IMR-90 (cell line): ENCODE data around the gene SIM2. TPM values are rescaled to one million over a fixed set of nuclear protein-coding genes. Genes with fewer than 3 reads are reported as not detected.

Source experiments
- ATAC-seq: fragments of 200-7000 bp; cut with Tn5 transposase; 2 replicates; pipeline ENCODE4 v1.9.1; 2020; ENCODE audit warnings: low read depth, mild to moderate bottlenecking, moderate library complexity
- BruUV-seq: library from RNA; stranded (reverse); fragments of 400-500 nt; replicated peaks from 2 replicates; lab custom pipeline; 2021; lab: Mats Ljungman, UMichigan
- CTCF ChIA-PET: fragments of 300-600 bp; formaldehyde crosslinking; extraction: SDS; loops from one replicate; lab custom pipeline; 2021; ENCODE audit warnings: antibody characterized with exemption; lab: Yijun Ruan, JAX
- POLR2A ChIA-PET: fragments of 300-600 bp; sonication (Branson Sonifier 250); formaldehyde crosslinking; loops from one replicate; lab custom pipeline; 2022; ENCODE audit warnings: antibody characterized with exemption; ENCODE audit not compliant: unreplicated experiment; lab: Charles Lee
- DNase-seq: peaks from one replicate; pipeline ENCODE4 v3.0.0; 2013
- H2AFZ ChIP-seq: replicated peaks from 2 replicates; pipeline ENCODE3; 2013; ENCODE audit warnings: low read length, mild to moderate bottlenecking; ENCODE audit not compliant: poor library complexity
- H2AK5ac ChIP-seq: 2 replicates; pipeline ENCODE4 v1.6.1; 2013; ENCODE audit warnings: low read depth, low read length, inconsistent platforms
- H2AK9ac ChIP-seq: replicated peaks from 2 replicates; pipeline ENCODE3; 2013; ENCODE audit warnings: mild to moderate bottlenecking, low read depth, low read length, moderate library complexity; ENCODE audit not compliant: poor library complexity
- H2BK120ac ChIP-seq: 2 replicates; pipeline ENCODE4 v1.6.1; 2013; ENCODE audit warnings: low read depth, low read length, inconsistent platforms
- H2BK15ac ChIP-seq: 3 replicates; pipeline ENCODE4 v1.6.1; 2013; ENCODE audit warnings: low read depth, low read length, inconsistent platforms
- H2BK20ac ChIP-seq: 2 replicates; pipeline ENCODE4 v1.6.1; 2013; ENCODE audit warnings: low read depth, mild to moderate bottlenecking, inconsistent platforms, low read length, moderate library complexity
- H2BK5ac ChIP-seq: 2 replicates; pipeline ENCODE4 v1.6.1; 2013; ENCODE audit warnings: mild to moderate bottlenecking, low read depth, low read length, inconsistent platforms; ENCODE audit not compliant: poor library complexity, severe bottlenecking
- H3K14ac ChIP-seq: replicated peaks from 2 replicates; pipeline ENCODE4 v1.6.1; 2013; ENCODE audit warnings: low read depth, low read length, inconsistent platforms
- H3K18ac ChIP-seq: 2 replicates; pipeline ENCODE4 v1.6.1; 2013; ENCODE audit warnings: low read depth, low read length, control low read depth
- H3K23ac ChIP-seq: 2 replicates; pipeline ENCODE4 v1.6.1; 2013; ENCODE audit warnings: low read depth, low read length, inconsistent platforms
- H3K27ac ChIP-seq: 2 replicates; pipeline ENCODE4 v1.5.1; 2013; ENCODE audit warnings: mild to moderate bottlenecking, control low read depth, low read length; ENCODE audit not compliant: insufficient read depth
- H3K27me3 ChIP-seq: 2 replicates; pipeline ENCODE4 v1.6.1; 2013; ENCODE audit warnings: low read length; ENCODE audit not compliant: control insufficient read depth, insufficient read depth
- H3K36me3 ChIP-seq: 2 replicates; pipeline ENCODE4 v1.6.1; 2013; ENCODE audit warnings: low read length, mixed read lengths; ENCODE audit not compliant: control insufficient read depth, insufficient read depth
- H3K4ac ChIP-seq: 2 replicates; pipeline ENCODE4 v1.6.1; 2013; ENCODE audit warnings: low read depth, low read length, inconsistent platforms
- H3K4me1 ChIP-seq: 2 replicates; pipeline ENCODE4 v1.6.1; 2013; ENCODE audit warnings: low read length, mixed read lengths; ENCODE audit not compliant: control insufficient read depth, insufficient read depth
- H3K4me2 ChIP-seq: 2 replicates; pipeline ENCODE4 v1.6.1; 2013; ENCODE audit warnings: low read depth, mild to moderate bottlenecking, control low read depth, low read length, moderate library complexity
- H3K4me3 ChIP-seq: 2 replicates; pipeline ENCODE4 v1.5.1; 2013; ENCODE audit warnings: low read depth, mild to moderate bottlenecking, control low read depth, low read length, moderate library complexity; ENCODE audit not compliant: insufficient read depth
- H3K56ac ChIP-seq: 2 replicates; pipeline ENCODE4 v1.6.1; 2013; ENCODE audit warnings: low read length, inconsistent platforms; ENCODE audit not compliant: insufficient read depth; ENCODE audit errors: extremely low read depth
- H3K79me1 ChIP-seq, 2 experiments: 2 replicates each; pipeline ENCODE4 v1.6.1; 2013; ENCODE audit warnings: low read length in 2 of 2, inconsistent platforms in 1 of 2, low read depth in 1 of 2
- H3K9ac ChIP-seq: 2 replicates; pipeline ENCODE4 v1.6.1; 2013; ENCODE audit warnings: low read depth, low read length, control low read depth
- H3K9me1 ChIP-seq: 2 replicates; pipeline ENCODE4 v1.6.1; 2013; ENCODE audit warnings: low read length, inconsistent platforms; ENCODE audit not compliant: insufficient read depth
- H3K9me3 ChIP-seq: 2 replicates; pipeline ENCODE4 v1.6.1; 2013; ENCODE audit warnings: low read length; ENCODE audit not compliant: control insufficient read depth, insufficient read depth
- H4K20me1 ChIP-seq: 2 replicates; pipeline ENCODE4 v1.6.1; 2013; ENCODE audit warnings: low read length, inconsistent platforms; ENCODE audit not compliant: insufficient read depth
- H4K5ac ChIP-seq: 2 replicates; pipeline ENCODE4 v1.6.1; 2013; ENCODE audit warnings: mild to moderate bottlenecking, low read depth, low read length, control low read depth
- H4K8ac ChIP-seq, 2 experiments: 2 replicates each; pipeline ENCODE4 v1.6.1; 2013; ENCODE audit warnings: low read depth in 2 of 2, low read length in 2 of 2, control low read depth in 1 of 2, inconsistent platforms in 1 of 2
- H4K91ac ChIP-seq: 2 replicates; pipeline ENCODE4 v1.6.1; 2013; ENCODE audit warnings: low read depth, low read length, inconsistent platforms; ENCODE audit not compliant: insufficient read depth
- BHLHE40 ChIP-seq: fragments of 150-350 bp; IDR thresholded peaks from 2 replicates; pipeline ENCODE4 v1.6.1; 2016; ENCODE audit warnings: mild to moderate bottlenecking, low read depth, low read length
- CHD1 ChIP-seq: IDR thresholded peaks from 2 replicates; pipeline ENCODE4 v1.6.1; 2012; ENCODE audit warnings: low read depth, low read length, improper control_type of control experiment
- FOS ChIP-seq: fragments of 150-350 bp; IDR thresholded peaks from 2 replicates; pipeline ENCODE4 v1.6.1; 2016; ENCODE audit warnings: low read depth, low read length
- MAFK ChIP-seq: IDR thresholded peaks from 2 replicates; pipeline ENCODE4 v1.6.1; 2012; ENCODE audit warnings: low read depth, low read length, improper control_type of control experiment
- MXI1 ChIP-seq: IDR thresholded peaks from 2 replicates; pipeline ENCODE4 v1.6.1; 2012; ENCODE audit warnings: low read depth, mild to moderate bottlenecking, low read length, moderate library complexity, borderline replicate concordance
- NFE2L2 ChIP-seq: fragments of 150-350 bp; IDR thresholded peaks from 2 replicates; pipeline ENCODE4 v1.6.1; 2016; ENCODE audit warnings: low read depth, mild to moderate bottlenecking, low read length
- POLR2A ChIP-seq: IDR thresholded peaks from 2 replicates; pipeline ENCODE4 v1.6.1; 2012; ENCODE audit warnings: mild to moderate bottlenecking, low read depth, low read length
- RCOR1 ChIP-seq: IDR thresholded peaks from 2 replicates; pipeline ENCODE4 v1.6.1; 2012; ENCODE audit warnings: mild to moderate bottlenecking, low read length, improper control_type of control experiment; ENCODE audit not compliant: insufficient replicate concordance
- RFX5 ChIP-seq: IDR thresholded peaks from 2 replicates; pipeline ENCODE4 v1.8.0; 2012; ENCODE audit warnings: low read depth, mild to moderate bottlenecking, low read length, moderate library complexity
- SMC3 ChIP-seq: fragments of 150-350 bp; IDR thresholded peaks from 2 replicates; pipeline ENCODE4 v1.6.1; 2016; ENCODE audit warnings: low read depth, mild to moderate bottlenecking, antibody characterized with exemption, low read length, moderate library complexity
- WGBS, 2 experiments: methylation state at CpG; one replicate each; pipeline versions ENCODE4 v1.1.5 to v1.1.7; 2013; ENCODE audit warnings: missing lambda C conversion rate in 2 of 2; ENCODE audit not compliant: insufficient read length in 1 of 2; ENCODE audit errors: extremely low coverage in 2 of 2; 5-methylcytosine and 5-hydroxymethylcytosine counted together
- dilution Hi-C: fragments of 300-500 bp; cut with HindIII; formaldehyde crosslinking; loops from one replicate; pipeline ENCODE4 v1.14.3; 2018; ENCODE audit warnings: low sequenced_read_pairs; ENCODE audit not compliant: unreplicated experiment
- in situ Hi-C: fragments of 300-500 bp; cut with MboI; formaldehyde crosslinking; loops from 3 replicates; pipeline ENCODE4 v1.14.3; 2019; ENCODE audit warnings: low sequenced_read_pairs, inconsistent platforms, mixed read lengths
- intact Hi-C: fragments of 100-400 bp; cut with micrococcal nuclease; formaldehyde crosslinking; loops from 2 replicates; pipeline ENCODE4 v1.10.0; 2022
- polyA plus RNA-seq, 3 experiments: library from polyadenylated mRNA; depleted of rRNA; stranded (reverse); fragments of >200 nt; gene quantifications; 2 replicates each; pipeline ENCODE4 v1.2.3, GENCODE V29; 2012; ENCODE audit warnings: low replicate concordance in 1 of 3
- total RNA-seq: library from RNA; depleted of rRNA; stranded (reverse); fragments of >200 nt; gene quantifications from 2 replicates; pipeline ENCODE4 v1.2.3, GENCODE V29; 2012
- TF ChIP-seq, protein P1 (sequence below): fragments of 150-350 bp; IDR thresholded peaks from 2 replicates; pipeline ENCODE4 v1.6.1; 2017; ENCODE audit warnings: mild to moderate bottlenecking, antibody characterized with exemption, low read length, low read depth
- TF ChIP-seq, protein P2 (sequence below): conservative IDR thresholded peaks from 2 replicates; pipeline ENCODE4 v1.5.1; 2012; ENCODE audit warnings: mild to moderate bottlenecking, low read depth, low read length, improper control_type of control experiment
- TF ChIP-seq, protein P3 (sequence below): fragments of 150-350 bp; IDR thresholded peaks from 2 replicates; pipeline ENCODE4 v1.6.1; 2016; ENCODE audit warnings: low read depth, mild to moderate bottlenecking, low read length, moderate library complexity, borderline replicate concordance

Gene SIM2
- total and polyA plus RNA-seq, 2 of the 4 experiments (the other 2 are of a cell fraction): 2.2 to 7.5 TPM

DNA sequence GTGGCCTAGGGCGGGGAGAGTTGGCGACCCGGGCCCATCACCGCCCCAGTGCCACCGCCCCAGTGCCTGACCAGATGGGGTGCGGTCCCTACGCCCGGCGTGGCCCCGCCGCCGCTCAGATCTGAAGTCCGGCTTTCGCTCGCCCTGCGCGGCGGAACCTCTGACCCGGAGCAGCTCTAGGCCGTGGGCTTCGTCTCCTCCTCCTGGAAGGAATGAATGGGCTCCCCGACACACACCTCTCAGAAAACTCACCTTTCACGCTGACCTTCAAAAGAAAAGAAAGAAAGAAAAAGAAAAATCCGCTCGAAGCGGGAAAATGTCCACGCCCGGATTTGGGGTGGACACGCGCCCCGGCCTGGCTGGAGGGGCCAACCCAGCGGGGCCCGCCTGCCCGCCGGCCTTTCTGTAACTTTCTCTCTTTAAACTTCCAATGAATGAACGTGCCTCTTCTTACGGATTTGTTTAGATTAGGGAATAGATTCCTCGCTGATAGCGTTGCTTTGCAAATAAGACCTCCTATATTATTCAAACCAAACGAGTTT, 5.4 kb upstream of the SIM2 start:
- Histone ChIP-seq H2BK120ac (no peak overlapping the region), H3K56ac (no peak overlapping the region), H3K79me1 (no peaks in the 10 kb centered on the region), H3K9me1 (peaks cover 2% of the 10 kb centered on the region; the same call in 1 of the 2 replicates), H3K18ac (no peak overlapping the region), H2BK5ac (no peak overlapping the region), H3K4me1 (no peaks in the 10 kb centered on the region), H3K9me3 (peaks cover 19% of the 10 kb centered on the region), H2BK20ac (no peak overlapping the region), H4K5ac (no peak overlapping the region), H4K8ac (no peak overlapping the region), H2AK9ac (no peak overlapping the region), H3K4me2 (no peak overlapping the region), H3K27ac (no peak overlapping the region), H3K36me3 (no peaks in the 10 kb centered on the region), H4K20me1 (peaks cover 11% of the 10 kb centered on the region; the same call in 1 of the 2 replicates), H3K23ac (no peak overlapping the region), H3K27me3 (peaks cover 93% of the 10 kb centered on the region), H2AFZ (no peak overlapping the region), H3K9ac (no peak overlapping the region), H3K14ac (no peak overlapping the region), H3K4me3 (no peak overlapping the region), H2BK15ac (no peak overlapping the region), H4K91ac (no peak overlapping the region), H2AK5ac (no peak overlapping the region), H3K4ac (no peak overlapping the region)
- ATAC-seq (no peak), DNase-seq (no peak)
- ChIA-PET CTCF (no interaction called here), POLR2A (no interaction called here)
- no TSS peak for BruUV-seq
- dilution Hi-C loops: no loop called here
- intact Hi-C loops: no loop called here
- TF ChIP-seq, protein P1, sequence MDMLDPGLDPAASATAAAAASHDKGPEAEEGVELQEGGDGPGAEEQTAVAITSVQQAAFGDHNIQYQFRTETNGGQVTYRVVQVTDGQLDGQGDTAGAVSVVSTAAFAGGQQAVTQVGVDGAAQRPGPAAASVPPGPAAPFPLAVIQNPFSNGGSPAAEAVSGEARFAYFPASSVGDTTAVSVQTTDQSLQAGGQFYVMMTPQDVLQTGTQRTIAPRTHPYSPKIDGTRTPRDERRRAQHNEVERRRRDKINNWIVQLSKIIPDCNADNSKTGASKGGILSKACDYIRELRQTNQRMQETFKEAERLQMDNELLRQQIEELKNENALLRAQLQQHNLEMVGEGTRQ: no peak
- TF ChIP-seq, protein P2, sequence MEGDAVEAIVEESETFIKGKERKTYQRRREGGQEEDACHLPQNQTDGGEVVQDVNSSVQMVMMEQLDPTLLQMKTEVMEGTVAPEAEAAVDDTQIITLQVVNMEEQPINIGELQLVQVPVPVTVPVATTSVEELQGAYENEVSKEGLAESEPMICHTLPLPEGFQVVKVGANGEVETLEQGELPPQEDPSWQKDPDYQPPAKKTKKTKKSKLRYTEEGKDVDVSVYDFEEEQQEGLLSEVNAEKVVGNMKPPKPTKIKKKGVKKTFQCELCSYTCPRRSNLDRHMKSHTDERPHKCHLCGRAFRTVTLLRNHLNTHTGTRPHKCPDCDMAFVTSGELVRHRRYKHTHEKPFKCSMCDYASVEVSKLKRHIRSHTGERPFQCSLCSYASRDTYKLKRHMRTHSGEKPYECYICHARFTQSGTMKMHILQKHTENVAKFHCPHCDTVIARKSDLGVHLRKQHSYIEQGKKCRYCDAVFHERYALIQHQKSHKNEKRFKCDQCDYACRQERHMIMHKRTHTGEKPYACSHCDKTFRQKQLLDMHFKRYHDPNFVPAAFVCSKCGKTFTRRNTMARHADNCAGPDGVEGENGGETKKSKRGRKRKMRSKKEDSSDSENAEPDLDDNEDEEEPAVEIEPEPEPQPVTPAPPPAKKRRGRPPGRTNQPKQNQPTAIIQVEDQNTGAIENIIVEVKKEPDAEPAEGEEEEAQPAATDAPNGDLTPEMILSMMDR: no peak
- TF ChIP-seq POLR2A: no peak
- TF ChIP-seq NFE2L2: no peak
- no peak for TF ChIP-seq RFX5
- no peak for TF ChIP-seq SMC3
- no peak for TF ChIP-seq MXI1
- TF ChIP-seq FOS: no peak
- TF ChIP-seq, protein P3, sequence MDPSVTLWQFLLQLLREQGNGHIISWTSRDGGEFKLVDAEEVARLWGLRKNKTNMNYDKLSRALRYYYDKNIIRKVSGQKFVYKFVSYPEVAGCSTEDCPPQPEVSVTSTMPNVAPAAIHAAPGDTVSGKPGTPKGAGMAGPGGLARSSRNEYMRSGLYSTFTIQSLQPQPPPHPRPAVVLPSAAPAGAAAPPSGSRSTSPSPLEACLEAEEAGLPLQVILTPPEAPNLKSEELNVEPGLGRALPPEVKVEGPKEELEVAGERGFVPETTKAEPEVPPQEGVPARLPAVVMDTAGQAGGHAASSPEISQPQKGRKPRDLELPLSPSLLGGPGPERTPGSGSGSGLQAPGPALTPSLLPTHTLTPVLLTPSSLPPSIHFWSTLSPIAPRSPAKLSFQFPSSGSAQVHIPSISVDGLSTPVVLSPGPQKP: no peak
- no peak for TF ChIP-seq MAFK
- no peak for TF ChIP-seq BHLHE40
- no peak for TF ChIP-seq RCOR1
- no peak for TF ChIP-seq CHD1
- in situ Hi-C loops: no loop called here
- whole genome bisulfite sequencing, 2 experiments: no CpG with 5 or more reads among the region's 40 CpGs
